Lower leg skin (tissue), 3 donors: ENCODE data around the gene TULP4.

Experiments
- CTCF ChIP-seq, 3 donors: fragments of 450-650 bp; IDR thresholded peaks; one replicate each; pipeline ENCODE4 v1.5.1; 2016; ENCODE audit warnings: antibody characterized with exemption in 3 of 3, mild to moderate bottlenecking in 3 of 3, moderate library complexity in 2 of 3
- POLR2A ChIP-seq, 2 donors: fragments of 450-650 bp; IDR thresholded peaks; one replicate each; pipeline ENCODE4 v1.6.1; 2016 to 2017; ENCODE audit warnings: antibody characterized with exemption in 2 of 2, mild to moderate bottlenecking in 1 of 2, moderate library complexity in 1 of 2

- TF ChIP-seq CTCF (IDR thresholded peaks at IDR 0.05) = no peak
- TF ChIP-seq POLR2A (IDR thresholded peaks at IDR 0.05) = no peak
These were observed 9.7 kb downstream of the TULP4 start for GRCh38 chr6:158321960-158322359.
